NCI-H2029 (cell line): ENCODE results near the gene FKBP4.

Experiments
- DNase-seq: peaks from one replicate; lab custom pipeline; 2025; lab: John Stamatoyannopoulos, UW

Gene FKBP4

DNA sequence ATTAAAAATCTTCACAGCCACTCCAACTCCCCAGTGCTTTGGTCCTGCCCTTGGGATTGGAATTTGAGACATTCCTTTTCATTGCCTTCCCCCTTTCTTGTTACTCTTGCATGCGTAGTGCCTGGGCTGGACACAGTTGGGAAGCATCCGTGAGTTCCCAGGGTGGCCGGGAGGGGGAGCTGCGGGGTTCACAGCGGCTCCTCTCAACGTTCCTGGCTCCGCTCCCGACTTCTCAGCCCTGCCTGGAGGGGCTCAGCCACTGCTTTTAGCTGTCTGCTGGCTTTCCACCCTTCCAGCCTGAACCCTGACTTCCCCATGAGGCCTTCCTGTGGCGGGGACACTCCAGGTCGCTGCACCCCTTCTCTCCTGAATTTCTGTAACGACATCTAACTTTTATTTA, 58.9 kb downstream of the FKBP4 start:
- peak; percentile 46 for DNase-seq
